ENCODE results near the gene CLN5. TPM values are rescaled to one million over a fixed set of nuclear protein-coding genes. Genes with fewer than 3 reads are reported as not detected.

Gene CLN5
- total RNA-seq, 1 donor from 2014 or later = 23.6 TPM

DNA sequence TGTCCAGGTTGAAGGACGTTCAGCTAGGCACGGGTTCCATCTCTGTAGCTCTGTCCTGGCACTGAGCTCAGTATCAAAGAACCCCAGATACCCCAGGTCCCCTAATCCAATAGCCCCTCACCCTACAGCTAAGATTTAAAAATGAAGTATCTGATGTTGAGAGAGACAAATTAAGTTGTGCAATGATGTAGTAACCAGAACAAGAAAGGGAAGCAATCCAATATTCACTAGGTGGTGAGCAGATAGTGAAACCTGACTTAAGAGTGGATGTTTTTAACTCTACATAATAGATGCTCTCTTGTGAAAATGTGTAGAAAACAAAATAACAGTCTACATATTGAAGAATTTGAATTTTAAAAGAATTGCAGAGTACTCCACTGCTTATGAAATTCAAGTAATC is 41.8 kb upstream of the CLN5 start:
- POLR2A ChIA-PET = no interaction called here
- Mint-ChIP-seq H3K27me3 (peaks cover 24% of the 10 kb centered on the region), H3K36me3 (ENCODE audit: low read depth) (no peaks in the 10 kb centered on the region), H3K27ac (no peak overlapping the region), H3K9me3 (peaks cover 3% of the 10 kb centered on the region), H3K4me3 (no peak overlapping the region), H3K4me1 (no peaks in the 10 kb centered on the region)
- ATAC-seq (ENCODE audit: low read depth) (no peak), DNase-seq (no peak)
- intact Hi-C loops (cut with micrococcal nuclease) = no loop called here
- CTCF ChIA-PET = no interaction called here
- no peak for TF ChIP-seq CTCF (IDR thresholded peaks at IDR 0.05)

DNA sequence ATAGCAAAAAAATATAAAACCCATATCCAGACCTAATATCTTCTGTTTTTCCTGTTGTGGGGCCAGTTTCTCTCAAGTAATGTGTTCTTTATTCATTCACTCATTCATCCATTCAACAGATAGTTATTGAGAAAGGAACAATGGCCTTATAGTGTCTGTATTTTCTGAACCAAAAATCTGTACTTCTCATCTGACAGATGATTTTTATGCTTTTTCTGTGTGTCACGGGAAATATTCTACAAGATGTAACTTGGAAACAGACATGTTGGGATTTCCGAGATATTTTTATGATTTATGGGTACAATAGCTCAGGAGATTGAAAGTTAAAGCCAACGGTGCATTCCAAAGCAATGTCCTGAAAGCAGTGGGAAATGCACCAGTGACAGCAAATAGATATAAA is 37.9 kb upstream of the CLN5 start:
- H3K27me3 Mint-ChIP-seq = peaks cover 28% of the 10 kb centered on the region
- peaks cover 4% of the 10 kb centered on the region for H3K9me3 Mint-ChIP-seq
- H3K36me3 Mint-ChIP-seq (ENCODE audit: low read depth) = no peaks in the 10 kb centered on the region
- H3K27ac Mint-ChIP-seq = no peak overlapping the region
- no peaks in the 10 kb centered on the region for H3K4me1 Mint-ChIP-seq
- no peak for ATAC-seq (ENCODE audit: low read depth)
- DNase-seq = no peak
- no peak for TF ChIP-seq CTCF (IDR thresholded peaks at IDR 0.05)
- H3K4me3 Mint-ChIP-seq = no peak overlapping the region
- intact Hi-C loops (cut with micrococcal nuclease) = no loop called here
- CTCF ChIA-PET = no interaction called here
- POLR2A ChIA-PET = no interaction called here

DNA sequence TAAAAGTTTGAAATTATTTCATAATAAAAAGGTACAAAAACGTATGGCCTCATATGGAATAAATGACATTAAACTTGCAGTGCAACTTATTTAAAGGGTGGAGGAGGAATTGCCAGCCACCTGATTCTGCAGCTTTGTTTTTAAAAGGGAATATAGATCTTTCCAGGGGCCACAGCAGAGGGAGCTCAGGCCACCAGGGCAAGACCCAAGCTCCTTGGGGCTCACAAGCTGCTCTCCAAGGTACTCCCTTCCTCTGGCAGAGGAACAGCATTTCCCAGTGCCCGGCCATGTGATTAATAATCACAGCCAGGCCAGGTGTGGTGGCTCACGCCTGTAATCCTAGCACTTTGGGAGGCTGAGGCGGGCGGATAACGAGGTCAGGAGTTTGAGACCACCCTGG is 37.3 kb upstream of the CLN5 start:
- CTCF ChIA-PET = no interaction called here
- Mint-ChIP-seq H3K36me3 (ENCODE audit: low read depth) (no peaks in the 10 kb centered on the region), H3K4me1 (no peaks in the 10 kb centered on the region), H3K9me3 (peaks cover 6% of the 10 kb centered on the region), H3K4me3 (no peak overlapping the region), H3K27ac (no peak overlapping the region), H3K27me3 (peaks cover 28% of the 10 kb centered on the region)
- no peak for DNase-seq
- no peak for TF ChIP-seq CTCF (IDR thresholded peaks at IDR 0.05)
- ATAC-seq (ENCODE audit: low read depth) = no peak
- POLR2A ChIA-PET = no interaction called here
- intact Hi-C loops (cut with micrococcal nuclease) = no loop called here

DNA sequence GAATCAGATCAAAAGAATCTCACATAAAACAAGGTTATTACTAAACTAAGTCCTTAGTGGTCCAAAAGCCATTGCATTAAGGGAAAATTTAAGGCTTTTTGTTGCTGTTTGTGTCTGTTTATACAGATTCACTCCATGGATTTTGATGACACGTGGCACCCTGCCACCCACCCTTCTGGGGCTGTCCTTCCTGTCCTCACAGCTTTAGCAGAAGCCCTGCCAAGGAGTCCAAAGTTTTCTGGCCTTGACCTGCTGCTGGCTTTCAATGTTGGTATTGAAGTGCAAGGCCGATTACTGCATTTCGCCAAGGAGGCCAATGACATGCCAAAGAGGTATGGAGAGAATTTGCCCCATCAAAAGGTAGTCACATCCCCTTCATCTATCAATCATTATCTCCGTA is 36.7 kb upstream of the CLN5 start:
- ATAC-seq (ENCODE audit: low read depth) = no peak
- peaks cover 28% of the 10 kb centered on the region for H3K27me3 Mint-ChIP-seq
- DNase-seq = no peak
- intact Hi-C loops (cut with micrococcal nuclease) = no loop called here
- CTCF ChIA-PET = no interaction called here
- H3K4me1 Mint-ChIP-seq = no peaks in the 10 kb centered on the region
- TF ChIP-seq CTCF (IDR thresholded peaks at IDR 0.05) = no peak
- H3K4me3 Mint-ChIP-seq = no peak overlapping the region
- peaks cover 8% of the 10 kb centered on the region for H3K9me3 Mint-ChIP-seq
- H3K36me3 Mint-ChIP-seq (ENCODE audit: low read depth) = peaks cover 1% of the 10 kb centered on the region
- POLR2A ChIA-PET = no interaction called here
- no peak overlapping the region for H3K27ac Mint-ChIP-seq

- POLR2A ChIA-PET = no interaction called here
- Mint-ChIP-seq H3K4me1 (no peaks in the 10 kb centered on the region), H3K27ac (no peak overlapping the region), H3K9me3 (peaks cover 13% of the 10 kb centered on the region), H3K4me3 (no peak overlapping the region), H3K36me3 (ENCODE audit: low read depth) (peaks cover 6% of the 10 kb centered on the region), H3K27me3 (peaks cover 25% of the 10 kb centered on the region)
- ATAC-seq (ENCODE audit: low read depth) (no peak), DNase-seq (no peak)
- TF ChIP-seq CTCF (IDR thresholded peaks at IDR 0.05) = no peak
- intact Hi-C loops (cut with micrococcal nuclease) = no loop called here
- CTCF ChIA-PET = no interaction called here
Observed at GRCh38 chr13:76955661-76956060, 36.2 kb upstream of the CLN5 start.

Measured in activated B cell treated with CpG ODN at 0.5 μM for 24 hours (primary cell).